GM10847 (cell line): ENCODE data around the gene NAT8L.

Source experiments
- POLR2A ChIP-seq: IDR thresholded peaks from 2 replicates; pipeline ENCODE4 v1.6.1; 2011; ENCODE audit not compliant: insufficient read length; ENCODE audit errors: extremely low read depth

The NAT8L gene

DNA sequence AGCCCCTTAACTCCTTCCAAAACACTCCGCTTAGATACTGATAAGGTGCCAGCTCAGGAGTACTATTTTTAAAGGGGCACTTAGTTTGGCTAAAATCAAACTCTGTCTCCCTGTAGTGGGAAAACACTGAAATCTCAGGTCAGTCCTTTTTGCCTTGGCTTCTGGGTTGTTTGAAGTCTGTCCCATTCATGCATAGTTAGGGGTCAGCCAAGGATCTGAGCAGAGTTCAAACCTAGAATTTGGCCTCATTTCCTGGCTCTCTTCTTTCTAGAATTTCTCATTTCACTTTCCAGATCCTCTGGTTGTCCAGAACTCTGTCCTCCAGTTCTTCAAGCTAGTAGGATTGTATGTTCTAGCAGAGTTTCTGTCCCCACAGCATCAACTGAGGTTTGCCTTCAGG lies 31.5 kb downstream of the NAT8L start:
- TF ChIP-seq POLR2A = no peak

- TF ChIP-seq POLR2A = no peak
These were observed 33.0 kb downstream of the NAT8L start for GRCh38 chr4:2091990-2092668.

DNA sequence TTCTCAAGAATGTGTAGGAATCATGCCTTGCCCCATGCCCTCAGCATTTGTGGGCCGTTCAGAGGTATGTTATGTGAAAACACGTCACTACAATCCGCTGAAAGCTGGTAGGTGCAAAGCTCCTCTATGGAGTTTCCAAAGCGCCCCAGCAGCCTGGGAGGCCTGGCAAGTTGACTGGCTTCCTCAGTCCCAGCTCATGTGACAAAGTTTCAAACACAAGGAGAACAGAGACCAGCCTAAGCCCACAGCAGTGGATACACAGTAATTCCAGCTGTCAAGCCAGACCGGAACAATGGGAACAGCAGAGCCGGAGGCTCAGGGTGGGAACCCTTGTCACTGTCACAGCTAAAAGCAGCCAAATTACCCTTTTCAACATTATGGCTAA lies 33.5 kb downstream of the NAT8L start:
- TF ChIP-seq POLR2A = no peak

- TF ChIP-seq POLR2A = no peak
These were observed 34.1 kb downstream of the NAT8L start for GRCh38 chr4:2093265-2093664.

DNA sequence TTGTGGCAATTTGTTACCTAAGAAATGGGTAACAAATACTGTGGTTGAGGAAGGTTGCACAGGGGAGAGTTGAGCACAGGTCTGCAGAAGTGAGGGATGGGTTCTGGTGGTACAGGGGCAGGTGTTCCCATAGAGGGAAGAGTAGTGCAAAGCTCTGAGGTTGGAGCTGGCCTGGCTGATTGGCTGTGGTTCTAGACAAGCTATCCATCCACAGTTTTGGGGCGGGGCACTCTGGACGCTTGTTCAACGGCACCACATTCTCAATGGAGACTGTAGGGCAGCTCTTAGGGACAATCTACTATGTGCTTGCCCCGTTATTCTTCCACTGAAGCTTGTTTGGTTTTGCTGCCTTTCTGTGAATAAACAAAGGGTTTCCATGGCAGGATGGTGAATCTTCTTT lies 35.4 kb downstream of the NAT8L start:
- no peak for TF ChIP-seq POLR2A

GRCh38 chr4:2095236-2096072 lies 36.3 kb downstream of the NAT8L start:
- no peak for TF ChIP-seq POLR2A

GRCh38 chr4:2096073-2096609 lies 37.0 kb downstream of the NAT8L start:
- TF ChIP-seq POLR2A = no peak

- TF ChIP-seq POLR2A = no peak
These were observed 42.4 kb downstream of the NAT8L start for GRCh38 chr4:2101346-2102044.

- no peak for TF ChIP-seq POLR2A
These were observed 43.1 kb downstream of the NAT8L start for GRCh38 chr4:2102045-2102883.

GRCh38 chr4:2103127-2103842 lies 44.2 kb downstream of the NAT8L start:
- TF ChIP-seq POLR2A = no peak

- no peak for TF ChIP-seq POLR2A
These were observed 44.9 kb downstream of the NAT8L start for GRCh38 chr4:2103843-2104547.

GRCh38 chr4:2104556-2105345 lies 45.6 kb downstream of the NAT8L start:
- TF ChIP-seq POLR2A = no peak

GRCh38 chr4:2105559-2105958 lies 46.4 kb downstream of the NAT8L start:
- TF ChIP-seq POLR2A = no peak

DNA sequence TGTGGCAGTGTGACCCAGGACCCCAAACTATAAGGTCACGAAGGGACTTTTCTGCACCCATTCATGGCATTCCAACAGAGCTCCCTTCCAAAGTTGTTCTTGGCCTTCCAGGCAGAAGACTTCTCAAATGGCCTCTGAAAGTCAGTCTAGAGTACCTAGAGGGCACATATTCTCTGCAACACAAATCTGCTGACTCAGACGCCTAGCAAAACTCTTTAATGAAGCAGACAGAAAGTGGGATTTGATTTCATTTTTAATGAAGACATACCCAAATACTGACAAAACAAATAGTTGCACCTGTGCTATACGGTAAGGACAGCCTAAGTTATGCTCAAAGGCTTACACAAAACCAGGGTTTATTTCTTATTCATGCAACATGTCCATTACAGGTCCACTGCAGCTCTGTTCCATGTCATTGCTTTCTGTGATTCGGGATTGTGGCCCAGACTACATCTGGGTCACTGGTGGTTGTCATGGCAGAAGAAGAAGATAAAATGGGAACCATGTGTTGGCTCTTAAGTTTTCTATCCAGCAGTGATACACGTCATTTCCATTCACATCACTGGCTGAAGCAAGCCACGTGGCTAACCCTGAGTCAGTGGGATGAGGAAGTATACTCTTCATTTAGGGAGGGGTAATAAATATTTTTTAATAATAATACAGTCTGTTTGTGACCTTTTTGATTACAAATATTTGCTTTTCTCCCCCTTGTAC lies 57.7 kb downstream of the NAT8L start:
- no peak for TF ChIP-seq POLR2A
